Stimulated activated CD8-positive, alpha-beta memory T cell treated with anti-CD3 and anti-CD28 coated beads, Interleukin-12 subunit alpha, Interleukin-12 subunit beta, amount 100 ng/mL, for 1 hour (primary cell): ENCODE data around the gene KDM6B.

Experiments used
- DNase-seq: peaks from one replicate; pipeline ENCODE4 v3.0.0-alpha.2; 2020; ENCODE audit warnings: low read depth

KDM6B gene

GRCh38 chr17:7840875-7841274 is 6.9 kb downstream of the KDM6B start:
- DNase-seq = no peak

GRCh38 chr17:7841396-7841914 is 7.4 kb downstream of the KDM6B start:
- peak; percentile 89 for DNase-seq

GRCh38 chr17:7841915-7842379 is 7.9 kb downstream of the KDM6B start:
- peak; percentile 79 for DNase-seq

- DNase-seq = peak; percentile 95
Measured at GRCh38 chr17:7842380-7843256, 8.6 kb downstream of the KDM6B start.

- DNase-seq = no peak
Measured at GRCh38 chr17:7843257-7843535, 9.2 kb downstream of the KDM6B start.

- DNase-seq = peak; percentile 86
Measured at GRCh38 chr17:7843536-7844291, 9.7 kb downstream of the KDM6B start.

- peak; percentile 68 for DNase-seq
Measured at GRCh38 chr17:7844292-7845154, 10.5 kb downstream of the KDM6B start.

- DNase-seq = no peak
Measured at GRCh38 chr17:7845359-7846062, 11.5 kb downstream of the KDM6B start.

- no peak for DNase-seq
Measured at GRCh38 chr17:7846063-7846735, 12.2 kb downstream of the KDM6B start.

- DNase-seq = no peak
Measured at GRCh38 chr17:7846765-7847661, 13.0 kb downstream of the KDM6B start.

- DNase-seq = no peak
Measured at GRCh38 chr17:7848131-7848579, 14.1 kb downstream of the KDM6B start.

GRCh38 chr17:7848739-7849129 is 14.7 kb downstream of the KDM6B start:
- DNase-seq = no peak

GRCh38 chr17:7849130-7849750 is 15.2 kb downstream of the KDM6B start:
- DNase-seq = no peak

GRCh38 chr17:7849751-7850504 is 15.9 kb downstream of the KDM6B start:
- DNase-seq = no peak

GRCh38 chr17:7850701-7851437 is 16.9 kb downstream of the KDM6B start:
- no peak for DNase-seq

GRCh38 chr17:7851438-7852261 is 17.6 kb downstream of the KDM6B start:
- peak; percentile 84 for DNase-seq

GRCh38 chr17:7852262-7852670 is 18.2 kb downstream of the KDM6B start:
- DNase-seq = no peak
